Coronary artery (tissue), 2 donors: Measurements from ENCODE around the gene PHLDB2.

Source experiments
- DNase-seq: peaks from one replicate; pipeline ENCODE4 v3.0.0-alpha.2; 2017; ENCODE audit warnings: low spot score
- H3K27ac ChIP-seq, 2 donors: fragments of 200-600 bp; sonication (generic); one replicate each; pipeline ENCODE4 v1.5.1; 2016 to 2019
- H3K4me3 ChIP-seq: fragments of 200-600 bp; sonication (generic); 2 replicates; pipeline ENCODE4 v1.5.1; 2016; ENCODE audit warnings: mild to moderate bottlenecking, moderate library complexity
- CTCF ChIP-seq: fragments of 200-600 bp; sonication (generic); IDR thresholded peaks from one replicate; pipeline ENCODE4 v1.5.1; 2019; ENCODE audit warnings: antibody characterized with exemption

The PHLDB2 gene

GRCh38 chr3:111828530-111828929, 30.5 kb upstream of the PHLDB2 start:
- TF ChIP-seq CTCF: no peak
- no peak for DNase-seq
- no peak overlapping the region for H3K4me3 ChIP-seq
- H3K27ac ChIP-seq: no peak overlapping the region

DNA sequence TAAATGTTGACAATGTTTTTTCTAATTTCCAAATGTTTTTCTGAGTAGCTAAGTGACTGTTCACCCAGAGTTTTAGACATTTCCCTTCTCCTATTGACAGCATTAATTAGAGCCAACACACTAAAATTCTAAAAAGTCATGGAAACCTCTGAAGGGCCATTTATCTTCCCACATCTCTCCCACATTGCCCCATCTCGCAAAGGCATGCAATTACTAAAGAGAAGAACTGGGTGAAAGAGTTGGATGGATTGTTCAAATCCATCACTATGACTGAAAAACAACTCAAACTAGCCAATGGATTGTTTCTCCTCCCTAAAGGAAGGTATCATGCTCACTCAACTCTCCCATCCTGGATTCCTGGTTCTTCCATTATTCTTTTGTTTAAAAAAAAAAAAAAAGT, 30.0 kb upstream of the PHLDB2 start:
- no peak for DNase-seq
- no peak overlapping the region for H3K27ac ChIP-seq
- TF ChIP-seq CTCF: no peak
- H3K4me3 ChIP-seq: no peak overlapping the region

- TF ChIP-seq CTCF: no peak
- H3K4me3 ChIP-seq: no peak overlapping the region
- DNase-seq: no peak
- H3K27ac ChIP-seq: no peak overlapping the region
Measured at GRCh38 chr3:111831840-111832239, 27.2 kb upstream of the PHLDB2 start.

- DNase-seq: no peak
- no peak overlapping the region for H3K27ac ChIP-seq
- no peak overlapping the region for H3K4me3 ChIP-seq
- TF ChIP-seq CTCF: no peak
Measured at GRCh38 chr3:111837112-111837511, 22.0 kb upstream of the PHLDB2 start.

DNA sequence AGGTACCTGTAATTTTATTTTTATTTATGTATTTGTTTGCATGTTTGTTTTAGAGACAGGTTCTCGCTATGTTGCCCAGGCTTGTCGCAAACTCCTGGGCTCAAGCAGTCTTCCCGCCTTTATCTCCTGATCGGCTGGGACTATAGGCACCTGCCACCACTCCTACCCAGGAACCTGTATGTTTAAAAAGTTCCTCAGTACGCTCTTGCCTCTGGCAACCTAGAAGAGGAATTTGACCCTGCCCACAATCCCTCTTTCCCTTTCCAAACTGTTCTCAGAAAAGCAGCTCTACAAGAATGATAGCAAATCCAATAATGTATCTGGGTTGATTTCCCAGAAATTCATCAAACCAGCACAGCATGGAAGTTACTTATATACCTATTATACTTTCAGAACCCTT, 20.9 kb upstream of the PHLDB2 start:
- no peak for TF ChIP-seq CTCF

DNA sequence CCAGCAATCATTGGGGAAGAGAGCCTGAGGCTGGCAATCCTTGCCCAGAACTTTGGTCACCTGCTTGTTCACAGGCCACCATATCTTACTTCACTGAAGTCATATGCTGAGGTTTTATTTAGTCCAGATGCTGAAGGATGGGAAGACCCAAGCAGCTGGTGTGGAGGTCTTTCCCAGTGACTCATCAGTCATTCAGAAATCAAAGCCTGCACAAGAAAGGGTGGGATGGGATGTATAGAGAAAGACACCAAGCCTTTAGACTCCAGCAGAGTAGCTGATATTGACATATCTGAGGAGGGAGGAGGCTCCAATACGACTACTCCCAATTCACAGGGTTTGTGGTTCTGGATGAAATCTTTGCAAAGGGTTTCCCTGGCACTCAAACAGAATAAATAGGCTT, 13.0 kb upstream of the PHLDB2 start:
- no peak for TF ChIP-seq CTCF
- no peak overlapping the region for H3K27ac ChIP-seq

More for the DNA sequence above, 20.9 kb upstream of the PHLDB2 start:
- no peak overlapping the region for H3K4me3 ChIP-seq
- no peak for DNase-seq
- H3K27ac ChIP-seq: no peak overlapping the region

DNA sequence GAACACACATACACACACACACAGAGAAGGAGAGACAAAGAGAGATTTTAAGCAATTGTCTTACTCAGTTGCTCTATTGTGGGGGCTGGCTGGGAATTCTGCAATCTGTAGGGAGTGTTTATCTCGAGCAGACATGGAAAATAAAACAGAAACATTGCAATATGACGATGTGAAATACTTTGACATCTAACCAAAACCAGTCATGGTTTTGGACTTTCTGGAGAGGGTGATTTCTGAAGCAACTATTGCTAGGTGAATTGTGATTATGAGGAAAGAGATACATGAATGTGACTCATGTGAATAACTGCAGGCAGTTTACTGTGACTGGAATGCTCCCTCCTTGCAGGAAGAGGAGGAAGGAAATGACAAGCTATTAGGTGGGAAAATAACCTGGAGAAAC, 12.3 kb upstream of the PHLDB2 start:
- DNase-seq: no peak
- no peak for TF ChIP-seq CTCF
- Histone ChIP-seq H3K4me3 (no peak overlapping the region), H3K27ac (no peak overlapping the region)

More for the DNA sequence above, 13.0 kb upstream of the PHLDB2 start:
- no peak overlapping the region for H3K4me3 ChIP-seq
- no peak for DNase-seq
